ENCODE results near the gene PRPH2.

DNA sequence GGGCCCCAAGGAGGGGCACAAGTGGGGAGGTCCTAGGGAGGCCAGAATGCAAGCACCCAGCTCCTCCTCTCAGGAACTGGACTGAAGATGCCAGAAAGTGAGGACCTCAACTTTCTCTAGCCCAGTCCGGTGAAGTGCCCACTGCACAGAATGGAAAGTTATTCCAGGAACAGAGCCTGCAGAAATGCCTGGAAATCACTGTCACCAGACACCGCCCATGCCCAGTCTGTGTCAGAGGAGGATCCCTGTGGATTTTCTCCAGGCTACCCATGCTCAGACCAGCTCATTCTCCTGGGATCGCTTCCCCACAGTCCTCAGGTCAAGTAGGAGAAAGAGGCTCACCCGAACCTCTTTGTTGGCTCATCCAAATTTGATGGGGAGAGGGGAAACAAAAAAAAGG, 6.5 kb downstream of the PRPH2 start:
- TF ChIP-seq, protein P1, sequence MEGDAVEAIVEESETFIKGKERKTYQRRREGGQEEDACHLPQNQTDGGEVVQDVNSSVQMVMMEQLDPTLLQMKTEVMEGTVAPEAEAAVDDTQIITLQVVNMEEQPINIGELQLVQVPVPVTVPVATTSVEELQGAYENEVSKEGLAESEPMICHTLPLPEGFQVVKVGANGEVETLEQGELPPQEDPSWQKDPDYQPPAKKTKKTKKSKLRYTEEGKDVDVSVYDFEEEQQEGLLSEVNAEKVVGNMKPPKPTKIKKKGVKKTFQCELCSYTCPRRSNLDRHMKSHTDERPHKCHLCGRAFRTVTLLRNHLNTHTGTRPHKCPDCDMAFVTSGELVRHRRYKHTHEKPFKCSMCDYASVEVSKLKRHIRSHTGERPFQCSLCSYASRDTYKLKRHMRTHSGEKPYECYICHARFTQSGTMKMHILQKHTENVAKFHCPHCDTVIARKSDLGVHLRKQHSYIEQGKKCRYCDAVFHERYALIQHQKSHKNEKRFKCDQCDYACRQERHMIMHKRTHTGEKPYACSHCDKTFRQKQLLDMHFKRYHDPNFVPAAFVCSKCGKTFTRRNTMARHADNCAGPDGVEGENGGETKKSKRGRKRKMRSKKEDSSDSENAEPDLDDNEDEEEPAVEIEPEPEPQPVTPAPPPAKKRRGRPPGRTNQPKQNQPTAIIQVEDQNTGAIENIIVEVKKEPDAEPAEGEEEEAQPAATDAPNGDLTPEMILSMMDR (IDR thresholded peaks at IDR 0.05): no peak
- no peak for TF ChIP-seq ZFX (IDR thresholded peaks at IDR 0.05; ENCODE audit: borderline replicate concordance)
